ENCODE measurements around the gene CELF4.
"Not testable (repeated sequence)": the region's sequence is repeated elsewhere in the genome, so short reads cannot be mapped to it uniquely, and the experiment has no call there.

CELF4 gene

GRCh38 chr18:37368110-37368954 lies 197.3 kb downstream of the CELF4 start:
- whole genome bisulfite sequencing (ENCODE audit: extremely low coverage, insufficient coverage, low lambda C conversion rate) = no CpG with 5 or more reads among the region's 10 CpGs
- Histone ChIP-seq H3K4me3 (ENCODE audit: low read length) (no peak overlapping the region), H3K36me3 (ENCODE audit: control insufficient read depth, insufficient read depth, low read length) (no peaks in the 10 kb centered on the region), H3K4me1 (ENCODE audit: control insufficient read depth, low read depth, low read length) (no peaks in the 10 kb centered on the region), H3K56ac (ENCODE audit: low read length) (no peak overlapping the region), H3K4ac (ENCODE audit: low read depth, low read length) (no peak overlapping the region), H3K79me1 (ENCODE audit: low read length) (no peaks in the 10 kb centered on the region), H2BK120ac (ENCODE audit: low read depth, low read length) (no peak overlapping the region), H3K27me3 (ENCODE audit: insufficient read depth, low read length, poor library complexity) (peaks cover 1% of the 10 kb centered on the region), H4K5ac (ENCODE audit: low read length) (no peak overlapping the region), H2BK5ac (ENCODE audit: low read length) (no peak overlapping the region), H3K18ac (ENCODE audit: low read length) (no peak overlapping the region), H4K8ac (ENCODE audit: low read depth, low read length) (no peak overlapping the region), H2BK15ac (replicated peaks; ENCODE audit: low read depth) (no peak overlapping the region), H2AK5ac (ENCODE audit: low read length) (no peak overlapping the region), H3K4me2 (ENCODE audit: low read length) (no peak overlapping the region), H3K79me2 (ENCODE audit: control insufficient read depth, insufficient read depth, low read length) (no peaks in the 10 kb centered on the region), H3K27ac (ENCODE audit: low read depth, low read length) (no peak overlapping the region), H3K9ac (ENCODE audit: low read length) (no peak overlapping the region), H3K23ac (ENCODE audit: low read length) (no peak overlapping the region)
- no peak for DNase-seq

GRCh38 chr18:37364237-37364636 lies 201.4 kb downstream of the CELF4 start:
- no peaks in the 10 kb centered on the region for H3K36me3 ChIP-seq (ENCODE audit: control insufficient read depth, insufficient read depth, low read length)
- H2BK15ac ChIP-seq (replicated peaks; ENCODE audit: low read depth) = no peak overlapping the region
- no peak overlapping the region for H3K4me2 ChIP-seq (ENCODE audit: low read length)
- H3K4me3 ChIP-seq (ENCODE audit: low read length) = no peak overlapping the region
- no peaks in the 10 kb centered on the region for H3K79me2 ChIP-seq (ENCODE audit: control insufficient read depth, insufficient read depth, low read length)
- H3K4me1 ChIP-seq (ENCODE audit: control insufficient read depth, low read depth, low read length) = peaks cover 5% of the 10 kb centered on the region
- peaks cover 11% of the 10 kb centered on the region for H3K27me3 ChIP-seq (ENCODE audit: insufficient read depth, low read length, poor library complexity)
- DNase-seq = no peak
- H3K9ac ChIP-seq (ENCODE audit: low read length) = no peak overlapping the region
- no peak overlapping the region for H3K23ac ChIP-seq (ENCODE audit: low read length)
- H4K8ac ChIP-seq (ENCODE audit: low read depth, low read length) = no peak overlapping the region
- no peak overlapping the region for H2BK120ac ChIP-seq (ENCODE audit: low read depth, low read length)
- H3K4ac ChIP-seq (ENCODE audit: low read depth, low read length) = no peak overlapping the region
- H2AK5ac ChIP-seq (ENCODE audit: low read length) = no peak overlapping the region
- no peaks in the 10 kb centered on the region for H3K79me1 ChIP-seq (ENCODE audit: low read length)
- no CpG with 5 or more reads among the region's 2 CpGs for WGBS (ENCODE audit: extremely low coverage, insufficient coverage, low lambda C conversion rate)
- no peak overlapping the region for H2BK5ac ChIP-seq (ENCODE audit: low read length)
- no peak overlapping the region for H3K18ac ChIP-seq (ENCODE audit: low read length)
- H3K56ac ChIP-seq (ENCODE audit: low read length) = no peak overlapping the region
- no peak overlapping the region for H3K27ac ChIP-seq (ENCODE audit: low read depth, low read length)
- no peak overlapping the region for H4K5ac ChIP-seq (ENCODE audit: low read length)

GRCh38 chr18:37362158-37362890 lies 203.3 kb downstream of the CELF4 start:
- H3K4me2 ChIP-seq (ENCODE audit: low read length) = peak overlapping the region; percentile 18
- H3K27ac ChIP-seq (ENCODE audit: low read depth, low read length) = no peak overlapping the region
- H2AK5ac ChIP-seq (ENCODE audit: low read length) = no peak overlapping the region
- H3K18ac ChIP-seq (ENCODE audit: low read length) = no peak overlapping the region
- no peak overlapping the region for H2BK5ac ChIP-seq (ENCODE audit: low read length)
- H3K56ac ChIP-seq (ENCODE audit: low read length) = no peak overlapping the region
- no peak overlapping the region for H2BK15ac ChIP-seq (replicated peaks; ENCODE audit: low read depth)
- WGBS (ENCODE audit: extremely low coverage, insufficient coverage, low lambda C conversion rate) = no CpG with 5 or more reads among the region's 21 CpGs
- no peaks in the 10 kb centered on the region for H3K79me2 ChIP-seq (ENCODE audit: control insufficient read depth, insufficient read depth, low read length)
- H2BK120ac ChIP-seq (ENCODE audit: low read depth, low read length) = no peak overlapping the region
- H4K8ac ChIP-seq (ENCODE audit: low read depth, low read length) = no peak overlapping the region
- H3K27me3 ChIP-seq (ENCODE audit: insufficient read depth, low read length, poor library complexity) = peaks cover 11% of the 10 kb centered on the region
- H4K5ac ChIP-seq (ENCODE audit: low read length) = no peak overlapping the region
- H3K23ac ChIP-seq (ENCODE audit: low read length) = no peak overlapping the region
- no peak overlapping the region for H3K4ac ChIP-seq (ENCODE audit: low read depth, low read length)
- no peaks in the 10 kb centered on the region for H3K79me1 ChIP-seq (ENCODE audit: low read length)
- peaks cover 5% of the 10 kb centered on the region for H3K4me1 ChIP-seq (ENCODE audit: control insufficient read depth, low read depth, low read length)
- peak; percentile 41 for DNase-seq
- H3K4me3 ChIP-seq (ENCODE audit: low read length) = no peak overlapping the region
- H3K36me3 ChIP-seq (ENCODE audit: control insufficient read depth, insufficient read depth, low read length) = no peaks in the 10 kb centered on the region
- H3K9ac ChIP-seq (ENCODE audit: low read length) = no peak overlapping the region

- Histone ChIP-seq H2AK5ac (ENCODE audit: low read length) (no peak overlapping the region), H3K9ac (ENCODE audit: low read length) (no peak overlapping the region), H3K36me3 (ENCODE audit: control insufficient read depth, insufficient read depth, low read length) (no peaks in the 10 kb centered on the region), H3K18ac (ENCODE audit: low read length) (no peak overlapping the region), H3K4me3 (ENCODE audit: low read length) (no peak overlapping the region), H3K23ac (ENCODE audit: low read length) (no peak overlapping the region), H4K8ac (ENCODE audit: low read depth, low read length) (no peak overlapping the region), H3K4me1 (ENCODE audit: control insufficient read depth, low read depth, low read length) (peaks cover 5% of the 10 kb centered on the region), H3K27ac (ENCODE audit: low read depth, low read length) (no peak overlapping the region), H4K5ac (ENCODE audit: low read length) (no peak overlapping the region), H3K79me2 (ENCODE audit: control insufficient read depth, insufficient read depth, low read length) (no peaks in the 10 kb centered on the region), H3K27me3 (ENCODE audit: insufficient read depth, low read length, poor library complexity) (peaks cover 11% of the 10 kb centered on the region), H2BK15ac (replicated peaks; ENCODE audit: low read depth) (no peak overlapping the region), H2BK120ac (ENCODE audit: low read depth, low read length) (no peak overlapping the region), H3K56ac (ENCODE audit: low read length) (no peak overlapping the region), H2BK5ac (ENCODE audit: low read length) (no peak overlapping the region), H3K4ac (ENCODE audit: low read depth, low read length) (no peak overlapping the region), H3K79me1 (ENCODE audit: low read length) (no peaks in the 10 kb centered on the region), H3K4me2 (ENCODE audit: low read length) (peak overlapping the region; percentile 18)
- DNase-seq = no peak
- no CpG with 5 or more reads among the region's 19 CpGs for WGBS (ENCODE audit: extremely low coverage, insufficient coverage, low lambda C conversion rate)
These were observed 204.1 kb downstream of the CELF4 start for GRCh38 chr18:37361335-37362157.

- H3K18ac ChIP-seq (ENCODE audit: low read length); H3K27me3 ChIP-seq (ENCODE audit: insufficient read depth, low read length, poor library complexity); H2BK15ac ChIP-seq (replicated peaks; ENCODE audit: low read depth); H3K4me3 ChIP-seq (ENCODE audit: low read length); H2AK5ac ChIP-seq (ENCODE audit: low read length); H3K27ac ChIP-seq (ENCODE audit: low read depth, low read length); H3K4ac ChIP-seq (ENCODE audit: low read depth, low read length); H4K5ac ChIP-seq (ENCODE audit: low read length); H3K9ac ChIP-seq (ENCODE audit: low read length); H2BK5ac ChIP-seq (ENCODE audit: low read length); H3K79me1 ChIP-seq (ENCODE audit: low read length); H2BK120ac ChIP-seq (ENCODE audit: low read depth, low read length); H3K4me1 ChIP-seq (ENCODE audit: control insufficient read depth, low read depth, low read length); H4K8ac ChIP-seq (ENCODE audit: low read depth, low read length); H3K4me2 ChIP-seq (ENCODE audit: low read length); DNase-seq; H3K36me3 ChIP-seq (ENCODE audit: control insufficient read depth, insufficient read depth, low read length); H3K56ac ChIP-seq (ENCODE audit: low read length); H3K79me2 ChIP-seq (ENCODE audit: control insufficient read depth, insufficient read depth, low read length); H3K23ac ChIP-seq (ENCODE audit: low read length): not testable (repeated sequence)
- WGBS (ENCODE audit: extremely low coverage, insufficient coverage, low lambda C conversion rate) = no CpG with 5 or more reads among the region's 9 CpGs
These were observed 207.5 kb downstream of the CELF4 start for GRCh38 chr18:37358061-37358460.
